GM12801 (cell line): ENCODE measurements around the gene HLA-DPA1.

Experiments
- TF ChIP-seq, protein P1 (sequence below): IDR thresholded peaks from one replicate; pipeline ENCODE4 v1.5.1; 2011; ENCODE audit warnings: control low read depth; ENCODE audit not compliant: insufficient read length; ENCODE audit errors: extremely low read depth

HLA-DPA1 gene

DNA sequence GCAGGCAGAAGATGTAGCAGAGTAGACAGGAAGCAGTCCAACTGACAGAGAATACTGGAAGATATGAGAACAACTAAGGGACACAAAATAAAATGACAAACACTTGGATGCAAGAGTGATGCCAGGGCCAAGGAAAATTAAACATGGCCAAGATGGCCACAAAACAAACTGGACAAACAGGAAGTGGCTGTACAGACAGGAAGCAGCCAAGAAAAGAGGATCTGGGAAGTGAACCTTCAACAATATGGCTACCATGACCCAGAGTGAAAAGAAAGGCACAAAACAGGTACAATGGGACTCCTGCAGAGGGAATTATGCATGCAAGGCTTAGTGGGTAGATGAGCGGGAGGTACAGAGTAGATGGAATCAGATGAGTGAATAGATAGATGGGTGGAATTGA is 31.4 kb upstream of the HLA-DPA1 start:
- TF ChIP-seq, protein P1, sequence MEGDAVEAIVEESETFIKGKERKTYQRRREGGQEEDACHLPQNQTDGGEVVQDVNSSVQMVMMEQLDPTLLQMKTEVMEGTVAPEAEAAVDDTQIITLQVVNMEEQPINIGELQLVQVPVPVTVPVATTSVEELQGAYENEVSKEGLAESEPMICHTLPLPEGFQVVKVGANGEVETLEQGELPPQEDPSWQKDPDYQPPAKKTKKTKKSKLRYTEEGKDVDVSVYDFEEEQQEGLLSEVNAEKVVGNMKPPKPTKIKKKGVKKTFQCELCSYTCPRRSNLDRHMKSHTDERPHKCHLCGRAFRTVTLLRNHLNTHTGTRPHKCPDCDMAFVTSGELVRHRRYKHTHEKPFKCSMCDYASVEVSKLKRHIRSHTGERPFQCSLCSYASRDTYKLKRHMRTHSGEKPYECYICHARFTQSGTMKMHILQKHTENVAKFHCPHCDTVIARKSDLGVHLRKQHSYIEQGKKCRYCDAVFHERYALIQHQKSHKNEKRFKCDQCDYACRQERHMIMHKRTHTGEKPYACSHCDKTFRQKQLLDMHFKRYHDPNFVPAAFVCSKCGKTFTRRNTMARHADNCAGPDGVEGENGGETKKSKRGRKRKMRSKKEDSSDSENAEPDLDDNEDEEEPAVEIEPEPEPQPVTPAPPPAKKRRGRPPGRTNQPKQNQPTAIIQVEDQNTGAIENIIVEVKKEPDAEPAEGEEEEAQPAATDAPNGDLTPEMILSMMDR: no peak

DNA sequence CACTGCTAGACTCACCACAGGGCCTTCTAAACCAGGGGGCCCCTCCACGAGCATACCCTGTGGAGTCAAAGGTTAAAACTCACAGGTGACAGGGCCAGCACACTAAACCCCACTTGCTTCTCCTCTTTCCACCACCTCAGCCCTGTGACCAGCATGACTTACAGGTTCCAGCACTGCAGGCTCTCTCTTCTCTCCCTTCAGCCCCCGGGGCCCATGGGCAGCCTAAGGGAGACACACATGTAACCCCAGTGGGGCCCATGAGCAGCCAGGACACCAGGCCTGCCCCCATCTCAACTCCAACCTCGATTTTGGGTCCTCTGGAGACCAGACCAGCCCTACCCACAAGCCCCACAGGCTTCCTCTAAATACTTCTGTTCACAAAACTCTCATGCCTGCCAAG is 30.3 kb upstream of the HLA-DPA1 start:
- TF ChIP-seq, protein P1: no peak

GRCh38 chr6:33095681-33096080 is 22.2 kb upstream of the HLA-DPA1 start:
- TF ChIP-seq, protein P1: no peak

GRCh38 chr6:33093855-33094254 is 20.4 kb upstream of the HLA-DPA1 start:
- TF ChIP-seq, protein P1: no peak

- TF ChIP-seq, protein P1: no peak
Measured at GRCh38 chr6:33092385-33092784, 18.9 kb upstream of the HLA-DPA1 start.

DNA sequence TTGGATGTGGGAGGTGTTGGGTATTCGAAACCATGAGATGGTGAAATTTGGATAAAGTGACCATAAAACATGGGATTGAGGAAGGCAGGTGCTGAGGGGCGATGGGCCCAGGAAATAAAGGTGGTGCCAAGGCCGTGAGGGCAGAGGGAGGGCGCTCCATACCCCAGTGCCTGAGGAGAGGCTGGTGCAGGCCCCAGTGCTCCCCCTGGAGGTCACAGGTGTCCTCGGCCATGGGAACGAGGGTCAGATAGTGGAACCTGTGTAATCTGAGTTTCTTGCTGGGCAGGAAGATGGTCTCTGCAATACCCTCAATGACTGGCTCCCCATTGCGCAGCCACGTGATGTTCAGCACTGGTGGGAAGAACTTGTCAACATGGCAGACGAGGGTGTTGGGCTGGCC is 18.5 kb upstream of the HLA-DPA1 start:
- TF ChIP-seq, protein P1: no peak

DNA sequence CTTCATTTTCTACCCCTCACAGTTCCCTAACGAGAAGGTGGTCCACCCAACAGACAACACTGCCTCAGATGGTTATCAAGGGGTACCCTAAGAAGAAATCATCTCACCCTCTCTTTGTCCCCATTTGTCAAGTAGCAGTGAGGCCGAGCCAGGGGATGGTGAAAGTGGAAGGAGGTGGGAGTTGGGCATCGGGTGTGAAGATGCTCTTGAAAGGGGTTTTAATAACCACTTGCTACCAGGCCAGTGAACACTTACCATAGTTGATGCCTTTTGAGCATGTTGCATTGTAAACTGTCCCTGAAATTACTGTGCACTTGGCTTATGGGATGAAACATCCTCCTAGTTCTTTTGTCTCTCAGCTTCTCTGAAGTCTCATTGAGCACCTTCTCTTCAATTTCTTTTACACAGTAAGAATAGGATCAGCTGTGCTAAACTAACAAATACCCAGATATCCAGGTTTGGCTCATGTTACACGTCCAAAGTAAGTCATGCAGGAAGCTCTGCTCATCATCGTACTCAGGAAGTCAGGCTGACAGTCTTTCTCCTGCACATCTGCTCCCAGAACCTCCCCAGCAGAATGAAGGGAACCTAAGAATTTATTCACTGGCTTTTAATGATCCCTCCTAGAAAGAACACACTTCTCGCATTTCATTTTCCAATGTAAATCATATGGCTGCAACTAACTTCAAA is 15.6 kb upstream of the HLA-DPA1 start:
- TF ChIP-seq, protein P1: no peak
